HFF-Myc (cell line): ENCODE results near the gene FAM114A1.
"Not testable (repeated sequence)": the region's sequence is repeated elsewhere in the genome, so short reads cannot be mapped to it uniquely, and the experiment has no call there.

Source experiments
- DNase-seq: peaks from one replicate; pipeline ENCODE4 v3.0.0-alpha.2; 2011; ENCODE audit warnings: low read depth; ENCODE audit errors: extremely low read depth
- H3K4me3 ChIP-seq: replicated peaks from 2 replicates; pipeline ENCODE4 v1.5.1; 2011; ENCODE audit warnings: low read depth, mild to moderate bottlenecking, control low read depth, low read length
- TF ChIP-seq, protein P1 (sequence below): IDR thresholded peaks from 2 replicates; pipeline ENCODE4 v1.5.1; 2012; ENCODE audit warnings: mild to moderate bottlenecking, low read depth, low read length, control low read depth; ENCODE audit errors: missing control alignments

The FAM114A1 gene

DNA sequence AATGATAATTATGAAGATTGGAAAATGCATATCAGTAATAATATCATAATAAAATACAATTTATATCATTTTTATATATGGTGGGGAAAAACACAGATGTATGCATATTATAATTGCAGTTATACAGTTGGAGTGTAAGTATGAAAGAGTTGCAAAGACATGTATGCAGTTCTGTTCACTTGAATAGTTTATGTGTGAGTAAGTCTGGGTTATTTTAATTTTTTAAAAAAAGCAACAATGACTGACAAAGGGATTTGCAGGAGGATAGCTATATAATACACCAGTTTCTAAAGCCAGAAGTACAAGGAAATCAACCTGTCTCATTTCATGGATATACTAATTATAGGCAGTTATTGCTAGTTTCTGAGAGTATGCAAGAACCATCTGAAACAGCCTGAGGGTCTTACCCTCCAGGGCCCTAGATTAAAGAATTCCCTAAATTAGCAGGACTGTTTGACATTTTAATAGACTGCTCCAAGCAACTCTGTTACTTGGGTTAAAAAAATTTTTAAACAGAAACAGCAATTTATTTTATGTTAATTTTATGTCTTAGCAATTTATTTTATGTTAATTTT, 40.2 kb downstream of the FAM114A1 start:
- no peak for DNase-seq
- H3K4me3 ChIP-seq, result no peak overlapping the region
- TF ChIP-seq, protein P1, sequence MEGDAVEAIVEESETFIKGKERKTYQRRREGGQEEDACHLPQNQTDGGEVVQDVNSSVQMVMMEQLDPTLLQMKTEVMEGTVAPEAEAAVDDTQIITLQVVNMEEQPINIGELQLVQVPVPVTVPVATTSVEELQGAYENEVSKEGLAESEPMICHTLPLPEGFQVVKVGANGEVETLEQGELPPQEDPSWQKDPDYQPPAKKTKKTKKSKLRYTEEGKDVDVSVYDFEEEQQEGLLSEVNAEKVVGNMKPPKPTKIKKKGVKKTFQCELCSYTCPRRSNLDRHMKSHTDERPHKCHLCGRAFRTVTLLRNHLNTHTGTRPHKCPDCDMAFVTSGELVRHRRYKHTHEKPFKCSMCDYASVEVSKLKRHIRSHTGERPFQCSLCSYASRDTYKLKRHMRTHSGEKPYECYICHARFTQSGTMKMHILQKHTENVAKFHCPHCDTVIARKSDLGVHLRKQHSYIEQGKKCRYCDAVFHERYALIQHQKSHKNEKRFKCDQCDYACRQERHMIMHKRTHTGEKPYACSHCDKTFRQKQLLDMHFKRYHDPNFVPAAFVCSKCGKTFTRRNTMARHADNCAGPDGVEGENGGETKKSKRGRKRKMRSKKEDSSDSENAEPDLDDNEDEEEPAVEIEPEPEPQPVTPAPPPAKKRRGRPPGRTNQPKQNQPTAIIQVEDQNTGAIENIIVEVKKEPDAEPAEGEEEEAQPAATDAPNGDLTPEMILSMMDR, result no peak

DNA sequence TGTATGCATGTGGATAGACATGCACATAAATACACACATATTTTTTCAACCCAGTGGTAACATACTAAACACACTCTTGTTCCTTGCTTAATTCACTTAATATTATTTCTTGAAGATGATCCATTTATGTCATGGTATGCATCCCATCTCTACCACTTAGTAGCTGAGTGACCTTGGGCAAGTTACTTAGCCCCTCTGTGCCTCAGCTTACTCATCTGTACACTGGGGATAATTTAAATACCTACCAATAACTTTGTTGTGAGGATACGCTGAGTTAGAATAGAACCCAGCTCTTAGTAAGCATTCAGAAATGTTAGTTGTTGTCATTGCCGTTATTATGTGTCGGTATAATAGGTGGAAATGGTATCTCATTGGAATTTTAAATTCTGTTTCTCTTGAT, 41.4 kb downstream of the FAM114A1 start:
- DNase-seq, result no peak
- TF ChIP-seq, protein P1, result no peak
- H3K4me3 ChIP-seq, result no peak overlapping the region

DNA sequence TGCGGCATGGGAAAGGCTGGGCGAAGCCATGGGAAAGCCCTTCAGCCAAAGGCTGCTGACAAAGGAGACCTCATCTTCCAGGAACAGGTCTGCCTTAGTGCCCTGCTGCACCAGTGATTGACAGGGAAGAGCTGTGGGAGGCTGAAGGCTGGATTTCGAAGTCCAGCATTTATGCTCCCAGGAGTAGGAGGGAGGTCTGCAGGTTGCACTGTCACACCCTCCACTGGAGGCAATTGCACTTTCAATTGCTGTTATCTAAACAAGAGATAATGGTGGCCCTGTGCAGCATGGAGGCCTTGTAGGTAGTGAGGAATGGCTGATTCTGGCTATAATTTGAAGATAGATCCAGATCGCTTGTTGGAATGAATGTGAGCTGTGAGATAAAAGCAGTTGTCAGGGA, 43.7 kb downstream of the FAM114A1 start:
- TF ChIP-seq, protein P1, result no peak
- no peak for DNase-seq
- no peak overlapping the region for H3K4me3 ChIP-seq

DNA sequence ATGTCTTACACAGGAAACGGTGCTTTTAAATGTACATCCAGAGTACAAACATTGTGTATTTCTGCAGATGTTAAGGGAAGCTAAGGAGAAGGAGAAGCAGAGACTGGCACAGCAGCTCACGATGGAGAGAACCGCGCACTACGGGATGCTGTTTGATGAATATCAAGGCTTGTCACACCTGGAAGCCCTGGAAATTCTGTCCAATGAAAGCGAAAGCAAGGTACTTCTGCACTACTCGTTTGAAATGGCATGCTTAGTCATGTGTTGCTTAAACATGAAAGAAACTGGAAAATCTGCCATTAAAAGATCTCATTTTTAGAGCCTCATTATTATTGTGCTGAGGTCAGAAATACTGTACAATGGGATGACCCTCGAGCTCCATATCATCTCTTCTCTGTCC, 47.2 kb downstream of the FAM114A1 start:
- no peak overlapping the region for H3K4me3 ChIP-seq
- TF ChIP-seq, protein P1, result no peak

DNA sequence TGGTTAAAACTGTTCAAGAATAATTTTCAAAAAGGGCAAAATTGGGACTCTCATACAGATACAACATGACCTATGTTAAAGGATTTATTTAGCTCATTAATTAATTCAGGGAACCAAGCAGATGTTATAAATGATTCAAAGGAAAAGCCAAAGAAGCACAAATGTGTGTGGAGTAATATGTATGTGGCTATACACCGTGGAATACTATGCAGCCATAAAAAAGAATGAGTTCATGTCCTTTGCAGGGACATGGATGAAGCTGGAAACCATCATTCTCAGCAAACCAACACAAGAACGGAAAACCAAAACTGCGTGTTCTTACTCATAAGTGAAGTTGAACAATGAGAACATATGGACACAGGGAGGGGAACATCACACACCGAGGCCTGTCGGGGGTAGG, 48.7 kb downstream of the FAM114A1 start:
- not testable (repeated sequence) for H3K4me3 ChIP-seq, DNase-seq

More for the DNA sequence above, 47.2 kb downstream of the FAM114A1 start:
- DNase-seq, result no peak

DNA sequence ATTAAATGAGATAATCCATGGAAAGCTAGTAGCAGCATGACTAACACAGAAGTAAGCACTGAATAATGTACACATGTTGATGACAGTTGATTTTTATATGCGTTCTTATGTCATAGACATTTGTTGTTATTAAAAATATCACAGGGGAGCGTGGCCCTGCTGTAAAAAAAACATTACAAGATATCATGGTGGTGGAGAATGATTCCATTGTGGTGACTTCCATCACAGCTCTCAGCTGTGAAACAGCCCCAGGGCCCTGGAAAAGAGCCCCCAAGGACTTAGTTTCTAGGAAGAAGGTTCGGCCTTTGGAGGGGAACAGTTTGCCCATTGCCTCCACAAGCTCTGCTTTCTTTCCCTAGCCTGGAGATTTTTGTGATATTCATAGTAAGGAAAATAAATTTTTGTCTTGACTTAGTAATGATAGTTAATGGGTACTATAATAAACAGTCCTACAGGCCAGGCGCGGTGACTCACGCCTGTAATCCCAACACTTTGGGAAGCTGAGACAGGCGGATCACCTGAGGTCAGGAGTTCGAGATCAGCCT, 49.9 kb downstream of the FAM114A1 start:
- no peak for DNase-seq
- no peak overlapping the region for H3K4me3 ChIP-seq
- TF ChIP-seq, protein P1, result no peak

DNA sequence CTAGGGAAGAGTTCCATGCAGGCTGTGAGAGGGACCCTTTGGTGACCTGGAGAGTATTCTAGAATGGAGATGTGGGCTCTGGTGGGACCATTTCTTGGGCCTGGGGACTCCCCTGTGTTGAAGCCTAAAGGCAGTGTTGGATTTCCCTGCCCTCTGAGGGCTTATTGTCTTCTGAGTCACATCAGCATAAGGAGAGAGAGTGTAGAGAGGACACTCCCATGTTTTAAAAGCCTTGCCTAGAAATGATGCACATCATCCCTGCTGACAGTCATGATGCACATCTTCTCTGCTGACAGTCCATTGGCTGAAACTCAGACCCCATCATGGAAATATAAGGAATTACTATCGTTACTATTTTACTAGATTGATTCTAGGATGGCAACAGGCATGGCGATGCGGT, 51.9 kb downstream of the FAM114A1 start:
- DNase-seq, result no peak
- no peak overlapping the region for H3K4me3 ChIP-seq
- TF ChIP-seq, protein P1, result no peak
